DND-41 (cell line): ENCODE measurements around the gene RPS15.
A peak's percentile ranks its signal among the peaks of the same experiment; 100 is the strongest.

Experiments used
- CTCF ChIP-seq: IDR thresholded peaks from 2 replicates; pipeline ENCODE4 v1.5.1; 2012; ENCODE audit warnings: borderline replicate concordance, low read length, moderate library complexity, mild to moderate bottlenecking; ENCODE audit not compliant: poor library complexity, severe bottlenecking; ENCODE audit errors: extremely low read depth
- EZH2 ChIP-seq: IDR thresholded peaks from 3 replicates; pipeline ENCODE4 v1.6.1; 2012; ENCODE audit warnings: borderline replicate concordance, low read depth, mild to moderate bottlenecking, moderate library complexity, low read length, inconsistent platforms; ENCODE audit not compliant: severe bottlenecking

GRCh38 chr19:1471515-1472160 is 33.4 kb downstream of the RPS15 start:
- no peak for TF ChIP-seq EZH2
- peak; percentile 43 for TF ChIP-seq CTCF
